Stimulated activated CD4-positive, alpha-beta T cell treated with anti-CD3 and anti-CD28 coated beads, Interleukin-1b, Interleukin-23, amount 100 ng/mL, for 4 hours (primary cell): ENCODE measurements around the gene OVAAL.

Experiments
- DNase-seq, 2 donors: peaks; one replicate each; pipeline ENCODE4 v3.0.0-alpha.2; 2020; ENCODE audit warnings: low read depth in 2 of 2

The OVAAL gene

GRCh38 chr1:180606155-180606554 is 47.4 kb downstream of the OVAAL start:
- no peak for DNase-seq

DNA sequence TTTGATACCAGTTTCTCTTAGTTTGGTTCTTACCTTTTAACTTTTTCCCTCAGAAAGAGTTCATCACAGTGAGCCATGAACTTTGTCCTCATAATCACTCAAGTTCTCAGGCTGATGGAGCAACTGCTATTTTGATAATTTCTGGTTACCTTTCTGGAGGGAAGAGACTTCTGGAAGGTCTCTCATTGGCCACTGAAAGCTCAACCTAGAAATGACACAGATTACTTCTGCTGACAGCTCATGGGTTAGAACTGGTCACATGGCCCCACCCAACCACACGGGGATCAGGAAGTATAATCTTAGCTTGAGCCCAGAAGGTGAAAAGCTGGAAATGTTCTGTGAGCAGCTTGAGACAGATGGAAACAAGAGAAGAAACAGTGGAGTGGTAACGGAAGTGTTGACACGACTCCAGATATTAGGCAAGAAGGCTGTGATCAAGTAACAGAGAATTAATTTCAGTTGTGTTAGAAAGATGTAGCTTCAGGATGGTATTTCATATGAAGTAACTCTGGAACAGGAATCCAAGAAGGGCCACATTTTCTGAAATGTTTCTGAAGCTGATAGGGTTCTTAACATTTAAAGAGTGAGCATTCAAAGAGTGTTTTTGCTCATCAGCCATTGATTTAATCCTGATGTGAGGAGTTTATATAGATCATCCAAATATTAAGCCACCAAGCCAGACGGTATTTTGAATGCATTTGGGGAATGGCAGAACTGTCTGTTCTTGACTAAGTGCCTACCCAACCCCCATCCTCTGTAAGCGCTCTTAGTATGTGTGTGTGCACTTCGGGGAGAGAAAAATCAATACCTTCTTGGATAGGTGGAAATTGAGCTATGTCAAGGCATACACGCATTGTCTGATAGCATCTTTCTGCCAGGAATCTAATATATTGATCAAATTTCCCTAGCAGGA is 51.1 kb downstream of the OVAAL start:
- no peak for DNase-seq

- DNase-seq, result no peak
Measured at GRCh38 chr1:180610556-180611015, 51.8 kb downstream of the OVAAL start.

DNA sequence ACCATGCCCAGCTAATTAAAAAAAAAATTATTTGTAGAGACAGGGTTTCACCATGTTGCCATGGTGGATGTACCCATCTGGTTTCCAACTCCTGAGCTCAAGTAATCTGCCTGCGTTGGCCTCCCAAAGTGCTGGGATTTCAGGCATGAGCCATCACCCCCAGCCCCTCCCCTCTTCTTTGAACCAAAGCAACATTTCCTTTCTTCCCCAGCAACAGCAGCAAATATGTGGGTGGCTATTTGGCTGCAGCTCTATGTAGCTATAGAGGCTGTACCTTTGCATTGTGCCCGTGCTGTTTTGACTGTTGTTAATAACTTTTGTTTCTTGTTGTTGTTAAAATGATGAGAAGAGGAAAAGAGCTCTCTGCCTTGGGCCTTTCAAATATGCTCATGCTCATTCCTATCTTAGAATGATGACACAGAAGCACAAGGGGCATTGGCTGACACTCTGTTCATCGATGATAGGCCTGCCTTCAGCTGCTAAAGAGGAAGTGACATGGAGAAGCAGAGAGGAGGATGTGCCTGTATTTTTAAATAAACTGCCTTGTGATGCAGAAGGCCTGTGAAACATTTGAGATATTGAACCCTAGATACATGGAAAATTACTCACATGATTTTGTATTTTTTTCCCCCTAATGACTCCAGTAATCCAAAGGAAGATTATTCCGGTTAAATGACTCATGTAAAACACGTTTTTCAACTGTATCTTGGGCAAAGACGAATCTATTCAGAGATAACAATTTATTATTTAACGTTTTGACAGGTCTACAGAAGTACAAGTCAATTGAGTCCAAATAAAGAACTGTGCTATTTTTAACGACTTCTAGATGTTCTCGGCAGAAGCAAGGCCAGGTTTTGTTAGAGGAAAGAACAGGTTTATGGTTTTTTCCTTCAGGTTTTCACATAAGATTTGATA is 52.5 kb downstream of the OVAAL start:
- no peak for DNase-seq

DNA sequence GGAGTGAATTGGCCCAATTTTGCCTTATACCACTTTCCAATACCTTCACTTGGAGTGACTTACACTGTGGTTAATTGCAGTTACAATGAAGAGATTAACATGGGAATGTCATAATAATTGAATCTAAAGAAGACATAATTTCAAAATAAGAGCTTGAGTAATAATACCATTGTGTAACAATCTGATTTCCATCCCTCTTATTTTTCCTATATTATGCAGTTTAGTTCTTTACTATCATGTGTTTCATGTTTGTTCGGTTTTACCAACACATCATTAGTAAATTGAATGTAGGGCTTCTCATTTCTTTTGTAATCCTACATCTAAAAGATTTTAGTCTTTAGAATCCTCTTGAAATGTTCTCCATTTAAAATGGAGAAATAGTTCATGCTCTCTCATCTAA is 53.9 kb downstream of the OVAAL start:
- no peak for DNase-seq

DNA sequence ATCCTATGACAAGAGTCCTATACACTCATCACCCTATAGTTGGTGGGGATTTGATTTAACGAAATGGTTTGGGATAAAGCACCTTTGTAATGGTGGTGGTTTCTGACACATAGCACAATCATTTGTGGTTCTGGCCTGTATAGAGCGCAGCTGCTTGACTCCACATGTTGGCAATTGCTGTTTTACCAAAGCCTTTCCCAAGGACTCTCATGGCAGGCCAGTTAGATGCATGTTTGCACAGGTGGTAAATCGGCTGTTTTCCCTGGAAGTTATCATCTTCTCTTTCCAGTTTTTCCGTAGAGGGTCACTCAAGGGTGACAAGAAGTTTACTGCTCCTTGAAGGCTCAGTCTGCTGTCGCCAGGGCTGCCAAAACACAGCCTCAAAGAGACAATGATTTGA is 56.0 kb downstream of the OVAAL start:
- DNase-seq, result no peak

DNA sequence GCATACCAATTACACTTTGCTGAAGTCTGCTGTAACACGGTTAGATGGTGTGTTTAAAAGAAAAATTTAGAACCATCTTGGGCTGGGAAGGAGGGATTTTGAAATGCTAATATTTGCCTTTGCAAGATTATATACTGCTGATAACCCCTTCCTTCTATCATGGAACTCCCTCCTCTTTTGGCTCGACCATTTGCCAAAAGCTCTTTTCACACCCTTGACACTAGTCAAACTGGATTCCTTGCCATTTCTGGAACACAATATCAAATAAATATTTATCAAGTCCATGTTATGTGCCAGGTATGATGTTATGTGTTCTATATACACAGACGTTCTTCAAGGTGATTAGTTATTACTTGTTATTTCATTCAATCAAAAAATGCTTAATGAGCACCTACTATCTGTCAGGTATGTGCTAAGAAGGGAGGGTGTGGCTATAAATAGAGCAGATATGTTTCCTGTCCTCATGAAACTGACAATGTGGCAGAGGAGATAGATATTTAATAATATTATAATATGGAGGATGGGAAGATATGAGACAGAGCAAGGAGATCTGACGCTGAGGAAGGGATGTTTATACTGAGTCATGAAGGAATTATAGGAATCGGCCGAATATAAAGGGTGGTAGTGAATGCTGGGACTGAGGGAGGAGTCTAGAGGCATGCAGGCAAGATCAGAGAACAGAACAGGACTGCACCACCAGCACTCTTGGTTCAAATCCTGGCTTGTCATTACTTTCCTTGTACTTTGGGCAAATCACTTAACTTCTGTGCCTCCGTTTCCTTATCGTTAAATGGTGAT is 56.9 kb downstream of the OVAAL start:
- DNase-seq, result no peak
